Liver (tissue), 3 donors: ENCODE measurements around the gene PSMB9.

Experiments used
- FOXA1 ChIP-seq: IDR thresholded peaks from 2 replicates; pipeline ENCODE4 v1.6.1; 2016; ENCODE audit warnings: antibody characterized with exemption
- RAD21 ChIP-seq, 2 donors: IDR thresholded peaks; 2 replicates each; pipeline ENCODE4 v1.6.1; 2016; ENCODE audit warnings: antibody characterized with exemption in 2 of 2, mild to moderate bottlenecking in 2 of 2
- TAF1 ChIP-seq: conservative IDR thresholded peaks from 2 replicates; pipeline ENCODE4 v1.6.1; 2016; ENCODE audit warnings: antibody characterized with exemption, mild to moderate bottlenecking
- YY1 ChIP-seq: IDR thresholded peaks from 2 replicates; pipeline ENCODE4 v1.6.1; 2016; ENCODE audit warnings: antibody characterized with exemption, mild to moderate bottlenecking
- TF ChIP-seq, protein P1 (sequence below): IDR thresholded peaks from 2 replicates; pipeline ENCODE4 v1.6.1; 2016; ENCODE audit warnings: antibody characterized with exemption, mild to moderate bottlenecking
- TF ChIP-seq, protein P2 (sequence below): fragments of 150-350 bp; IDR thresholded peaks from 2 replicates; pipeline ENCODE4 v1.5.1; 2017; ENCODE audit warnings: improper control_type of control experiment, low read depth, low read length; ENCODE audit not compliant: missing input control
- TF ChIP-seq, protein P3 (sequence below): IDR thresholded peaks from 2 replicates; pipeline ENCODE4 v1.6.1; 2016; ENCODE audit warnings: antibody characterized with exemption
- TF ChIP-seq, protein P4 (sequence below): IDR thresholded peaks from 2 replicates; pipeline ENCODE4 v1.6.1; 2016; ENCODE audit warnings: antibody characterized with exemption
- TF ChIP-seq, protein P5 (sequence below): IDR thresholded peaks from 2 replicates; pipeline ENCODE4 v1.6.1; 2016; ENCODE audit warnings: antibody characterized with exemption
- donor health status: healthy.
- donor health status: healthy.

DNA sequence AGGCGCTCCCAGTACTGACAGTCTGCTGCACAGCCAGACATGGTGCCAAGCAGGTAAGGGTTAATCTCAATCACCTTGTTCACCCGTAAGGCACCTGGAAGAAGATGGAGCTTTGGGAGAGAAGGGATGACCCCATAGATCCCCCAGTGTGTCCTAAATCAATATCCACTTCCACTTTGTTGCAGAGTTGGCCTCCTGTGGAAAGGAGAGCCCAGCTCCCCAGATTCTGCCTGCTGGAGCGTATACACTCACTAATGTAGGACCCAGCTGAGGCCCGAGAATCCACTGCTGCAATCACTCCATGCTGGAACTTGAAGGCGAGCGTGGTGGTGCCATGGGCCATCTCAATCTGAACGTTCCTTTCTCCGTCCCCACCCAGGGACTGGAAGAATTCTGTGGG is 11.3 kb upstream of the PSMB9 start:
- TF ChIP-seq, protein P1, sequence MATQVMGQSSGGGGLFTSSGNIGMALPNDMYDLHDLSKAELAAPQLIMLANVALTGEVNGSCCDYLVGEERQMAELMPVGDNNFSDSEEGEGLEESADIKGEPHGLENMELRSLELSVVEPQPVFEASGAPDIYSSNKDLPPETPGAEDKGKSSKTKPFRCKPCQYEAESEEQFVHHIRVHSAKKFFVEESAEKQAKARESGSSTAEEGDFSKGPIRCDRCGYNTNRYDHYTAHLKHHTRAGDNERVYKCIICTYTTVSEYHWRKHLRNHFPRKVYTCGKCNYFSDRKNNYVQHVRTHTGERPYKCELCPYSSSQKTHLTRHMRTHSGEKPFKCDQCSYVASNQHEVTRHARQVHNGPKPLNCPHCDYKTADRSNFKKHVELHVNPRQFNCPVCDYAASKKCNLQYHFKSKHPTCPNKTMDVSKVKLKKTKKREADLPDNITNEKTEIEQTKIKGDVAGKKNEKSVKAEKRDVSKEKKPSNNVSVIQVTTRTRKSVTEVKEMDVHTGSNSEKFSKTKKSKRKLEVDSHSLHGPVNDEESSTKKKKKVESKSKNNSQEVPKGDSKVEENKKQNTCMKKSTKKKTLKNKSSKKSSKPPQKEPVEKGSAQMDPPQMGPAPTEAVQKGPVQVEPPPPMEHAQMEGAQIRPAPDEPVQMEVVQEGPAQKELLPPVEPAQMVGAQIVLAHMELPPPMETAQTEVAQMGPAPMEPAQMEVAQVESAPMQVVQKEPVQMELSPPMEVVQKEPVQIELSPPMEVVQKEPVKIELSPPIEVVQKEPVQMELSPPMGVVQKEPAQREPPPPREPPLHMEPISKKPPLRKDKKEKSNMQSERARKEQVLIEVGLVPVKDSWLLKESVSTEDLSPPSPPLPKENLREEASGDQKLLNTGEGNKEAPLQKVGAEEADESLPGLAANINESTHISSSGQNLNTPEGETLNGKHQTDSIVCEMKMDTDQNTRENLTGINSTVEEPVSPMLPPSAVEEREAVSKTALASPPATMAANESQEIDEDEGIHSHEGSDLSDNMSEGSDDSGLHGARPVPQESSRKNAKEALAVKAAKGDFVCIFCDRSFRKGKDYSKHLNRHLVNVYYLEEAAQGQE: no peak
- TF ChIP-seq, protein P2, sequence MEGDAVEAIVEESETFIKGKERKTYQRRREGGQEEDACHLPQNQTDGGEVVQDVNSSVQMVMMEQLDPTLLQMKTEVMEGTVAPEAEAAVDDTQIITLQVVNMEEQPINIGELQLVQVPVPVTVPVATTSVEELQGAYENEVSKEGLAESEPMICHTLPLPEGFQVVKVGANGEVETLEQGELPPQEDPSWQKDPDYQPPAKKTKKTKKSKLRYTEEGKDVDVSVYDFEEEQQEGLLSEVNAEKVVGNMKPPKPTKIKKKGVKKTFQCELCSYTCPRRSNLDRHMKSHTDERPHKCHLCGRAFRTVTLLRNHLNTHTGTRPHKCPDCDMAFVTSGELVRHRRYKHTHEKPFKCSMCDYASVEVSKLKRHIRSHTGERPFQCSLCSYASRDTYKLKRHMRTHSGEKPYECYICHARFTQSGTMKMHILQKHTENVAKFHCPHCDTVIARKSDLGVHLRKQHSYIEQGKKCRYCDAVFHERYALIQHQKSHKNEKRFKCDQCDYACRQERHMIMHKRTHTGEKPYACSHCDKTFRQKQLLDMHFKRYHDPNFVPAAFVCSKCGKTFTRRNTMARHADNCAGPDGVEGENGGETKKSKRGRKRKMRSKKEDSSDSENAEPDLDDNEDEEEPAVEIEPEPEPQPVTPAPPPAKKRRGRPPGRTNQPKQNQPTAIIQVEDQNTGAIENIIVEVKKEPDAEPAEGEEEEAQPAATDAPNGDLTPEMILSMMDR: no peak
- TF ChIP-seq TAF1 (no peak), FOXA1 (no peak), RAD21 (IDR thresholded peaks at IDR 0.05) (no peak), YY1 (no peak)
- TF ChIP-seq, protein P3, sequence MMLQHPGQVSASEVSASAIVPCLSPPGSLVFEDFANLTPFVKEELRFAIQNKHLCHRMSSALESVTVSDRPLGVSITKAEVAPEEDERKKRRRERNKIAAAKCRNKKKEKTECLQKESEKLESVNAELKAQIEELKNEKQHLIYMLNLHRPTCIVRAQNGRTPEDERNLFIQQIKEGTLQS: no peak
- TF ChIP-seq, protein P4, sequence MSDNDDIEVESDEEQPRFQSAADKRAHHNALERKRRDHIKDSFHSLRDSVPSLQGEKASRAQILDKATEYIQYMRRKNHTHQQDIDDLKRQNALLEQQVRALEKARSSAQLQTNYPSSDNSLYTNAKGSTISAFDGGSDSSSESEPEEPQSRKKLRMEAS: no peak
- TF ChIP-seq, protein P5, sequence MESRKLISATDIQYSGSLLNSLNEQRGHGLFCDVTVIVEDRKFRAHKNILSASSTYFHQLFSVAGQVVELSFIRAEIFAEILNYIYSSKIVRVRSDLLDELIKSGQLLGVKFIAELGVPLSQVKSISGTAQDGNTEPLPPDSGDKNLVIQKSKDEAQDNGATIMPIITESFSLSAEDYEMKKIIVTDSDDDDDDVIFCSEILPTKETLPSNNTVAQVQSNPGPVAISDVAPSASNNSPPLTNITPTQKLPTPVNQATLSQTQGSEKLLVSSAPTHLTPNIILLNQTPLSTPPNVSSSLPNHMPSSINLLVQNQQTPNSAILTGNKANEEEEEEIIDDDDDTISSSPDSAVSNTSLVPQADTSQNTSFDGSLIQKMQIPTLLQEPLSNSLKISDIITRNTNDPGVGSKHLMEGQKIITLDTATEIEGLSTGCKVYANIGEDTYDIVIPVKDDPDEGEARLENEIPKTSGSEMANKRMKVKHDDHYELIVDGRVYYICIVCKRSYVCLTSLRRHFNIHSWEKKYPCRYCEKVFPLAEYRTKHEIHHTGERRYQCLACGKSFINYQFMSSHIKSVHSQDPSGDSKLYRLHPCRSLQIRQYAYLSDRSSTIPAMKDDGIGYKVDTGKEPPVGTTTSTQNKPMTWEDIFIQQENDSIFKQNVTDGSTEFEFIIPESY: no peak
